ENCODE measurements around the gene DTWD2.
A peak's percentile ranks its signal among the peaks of the same experiment; 100 is the strongest.

DTWD2 gene

DNA sequence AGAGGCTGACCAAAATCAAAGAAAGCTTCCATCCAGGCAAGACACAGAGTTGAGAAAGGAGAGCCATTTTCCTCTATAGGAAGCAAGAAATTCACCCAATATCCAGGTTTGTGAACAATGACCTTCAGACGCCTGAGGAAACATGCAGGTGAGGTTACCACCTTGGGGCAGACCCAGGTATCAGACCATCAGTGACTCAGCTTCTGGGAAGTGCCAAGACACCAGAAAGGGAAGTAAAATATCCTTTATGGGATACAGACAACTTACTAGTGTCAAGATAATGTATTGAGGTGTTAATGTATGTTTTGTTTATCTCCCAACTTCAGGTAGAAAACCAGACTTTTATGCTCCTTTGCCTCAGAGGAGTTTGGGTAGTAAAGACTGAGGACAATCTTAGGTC lies 2.2 kb upstream of the DTWD2 start:
- Histone ChIP-seq H3K9me2 (replicated peaks; ENCODE audit: insufficient read depth, low read length) (no peaks in the 10 kb centered on the region), H3K36me3 (replicated peaks; ENCODE audit: insufficient read depth, low read length) (no peaks in the 10 kb centered on the region), H3K4me1 (ENCODE audit: low read length) (no peaks in the 10 kb centered on the region), H2AFZ (ENCODE audit: low read length) (no peak overlapping the region), H3K79me2 (ENCODE audit: low read length) (no peaks in the 10 kb centered on the region), H3K9ac (ENCODE audit: low read length) (no peak overlapping the region), H3K27ac (ENCODE audit: low read length) (no peak overlapping the region), H3K4me2 (ENCODE audit: low read depth, low read length) (no peak overlapping the region), H3K27me3 (replicated peaks; ENCODE audit: insufficient read depth, low read length) (no peaks in the 10 kb centered on the region), H3K4me3 (ENCODE audit: low read length) (no peak overlapping the region), H4K20me1 (ENCODE audit: insufficient read depth, low read length) (no peaks in the 10 kb centered on the region), H3K9me3 (replicated peaks; ENCODE audit: insufficient read depth, low read length) (no peaks in the 10 kb centered on the region), H3F3A (ENCODE audit: insufficient read depth, low read length) (no peaks in the 10 kb centered on the region)
- no peak for TF ChIP-seq CTCF (IDR thresholded peaks at IDR 0.05; ENCODE audit: low read length)
- no peak for TF ChIP-seq EZH2 (optimal IDR thresholded peaks at IDR 0.05; ENCODE audit: low read depth, low read length)
- no peak for DNase-seq

DNA sequence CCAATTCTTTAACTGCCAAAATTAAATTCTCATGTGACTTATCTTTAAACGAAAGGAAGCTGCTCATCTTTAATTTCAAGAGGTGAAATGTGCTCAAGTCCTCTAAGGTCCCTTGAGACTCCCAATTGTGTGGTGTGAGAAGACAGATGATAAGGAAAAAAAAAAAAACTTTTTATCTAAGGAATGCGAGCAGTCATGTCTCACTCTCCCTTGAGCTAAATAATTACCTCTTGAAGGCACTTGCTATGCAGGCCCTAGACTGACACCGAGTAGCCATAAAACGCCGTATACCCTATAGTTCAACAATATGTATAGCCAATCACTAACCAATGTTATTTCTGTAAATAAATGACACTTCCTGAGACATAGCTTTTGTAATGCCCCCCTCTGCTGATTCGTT lies 1.5 kb upstream of the DTWD2 start:
- TF ChIP-seq CTCF (IDR thresholded peaks at IDR 0.05; ENCODE audit: low read length) = no peak
- no peak for TF ChIP-seq EZH2phosphoT487 (IDR thresholded peaks at IDR 0.05; ENCODE audit: low read length)
- TF ChIP-seq EZH2 (optimal IDR thresholded peaks at IDR 0.05; ENCODE audit: low read depth, low read length) = no peak
- no peaks in the 10 kb centered on the region for H3K9me2 ChIP-seq (replicated peaks; ENCODE audit: insufficient read depth, low read length)
- no peak for DNase-seq
- no peaks in the 10 kb centered on the region for H3K79me2 ChIP-seq (ENCODE audit: low read length)
- H3F3A ChIP-seq (ENCODE audit: insufficient read depth, low read length) = no peaks in the 10 kb centered on the region
- H3K4me2 ChIP-seq (ENCODE audit: low read depth, low read length) = no peak overlapping the region
- H3K4me1 ChIP-seq (ENCODE audit: low read length) = no peaks in the 10 kb centered on the region
- H3K9me3 ChIP-seq (replicated peaks; ENCODE audit: insufficient read depth, low read length) = no peaks in the 10 kb centered on the region
- no peaks in the 10 kb centered on the region for H4K20me1 ChIP-seq (ENCODE audit: insufficient read depth, low read length)
- H3K4me3 ChIP-seq (ENCODE audit: low read length) = no peak overlapping the region
- no peak overlapping the region for H2AFZ ChIP-seq (ENCODE audit: low read length)
- no peak overlapping the region for H3K27ac ChIP-seq (ENCODE audit: low read length)
- H3K27me3 ChIP-seq (replicated peaks; ENCODE audit: insufficient read depth, low read length) = no peaks in the 10 kb centered on the region
- no peaks in the 10 kb centered on the region for H3K36me3 ChIP-seq (replicated peaks; ENCODE audit: insufficient read depth, low read length)
- H3K9ac ChIP-seq (ENCODE audit: low read length) = no peak overlapping the region

DNA sequence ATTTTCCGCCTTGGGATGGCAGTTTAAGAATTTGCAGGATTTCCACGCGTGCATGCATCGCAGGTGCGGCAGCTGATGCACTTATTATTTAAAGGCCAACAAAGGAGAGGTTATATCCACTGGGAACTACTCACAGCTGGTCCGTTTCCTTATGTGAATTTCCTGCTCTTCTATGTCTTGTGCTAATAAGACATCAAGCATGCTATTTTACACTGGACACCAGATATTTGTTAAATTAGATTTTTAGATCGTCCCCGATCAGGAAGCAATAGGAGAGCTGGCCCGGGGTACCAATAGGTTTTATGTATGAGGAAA lies 476 bp upstream of the DTWD2 start:
- Histone ChIP-seq H3K9me2 (replicated peaks; ENCODE audit: insufficient read depth, low read length) (no peaks in the 10 kb centered on the region), H3K79me2 (ENCODE audit: low read length) (no peaks in the 10 kb centered on the region), H3K9me3 (replicated peaks; ENCODE audit: insufficient read depth, low read length) (no peaks in the 10 kb centered on the region), H3K27me3 (replicated peaks; ENCODE audit: insufficient read depth, low read length) (no peaks in the 10 kb centered on the region), H3F3A (ENCODE audit: insufficient read depth, low read length) (no peaks in the 10 kb centered on the region), H2AFZ (ENCODE audit: low read length) (peak overlapping the region; percentile 79), H3K9ac (ENCODE audit: low read length) (peak overlapping the region; percentile 82; the same call in 1 of the 2 replicates), H3K36me3 (replicated peaks; ENCODE audit: insufficient read depth, low read length) (no peaks in the 10 kb centered on the region), H4K20me1 (ENCODE audit: insufficient read depth, low read length) (no peaks in the 10 kb centered on the region), H3K4me2 (ENCODE audit: low read depth, low read length) (peak overlapping the region; percentile 78), H3K4me3 (ENCODE audit: low read length) (peak overlapping the region; percentile 84), H3K4me1 (ENCODE audit: low read length) (no peaks in the 10 kb centered on the region), H3K27ac (ENCODE audit: low read length) (no peak overlapping the region; the same call in 1 of the 2 replicates)
- TF ChIP-seq CTCF (IDR thresholded peaks at IDR 0.05; ENCODE audit: low read length) = no peak
- no peak for TF ChIP-seq EZH2 (optimal IDR thresholded peaks at IDR 0.05; ENCODE audit: low read depth, low read length)
- TF ChIP-seq EZH2phosphoT487 (IDR thresholded peaks at IDR 0.05; ENCODE audit: low read length) = no peak
- no peak for DNase-seq

Data from MM.1S (cell line).